22Rv1 (cell line): ENCODE results near the gene TMEM178B.

Experiments used
- ZFX ChIP-seq: fragments of 450-650 bp; IDR thresholded peaks from 2 replicates; pipeline ENCODE4 v1.6.1; 2017; ENCODE audit warnings: antibody characterized with exemption, borderline replicate concordance
- TF ChIP-seq, protein P1 (sequence below): fragments of 450-650 bp; IDR thresholded peaks from 2 replicates; pipeline ENCODE4 v1.5.1; 2017; ENCODE audit warnings: mild to moderate bottlenecking

DNA sequence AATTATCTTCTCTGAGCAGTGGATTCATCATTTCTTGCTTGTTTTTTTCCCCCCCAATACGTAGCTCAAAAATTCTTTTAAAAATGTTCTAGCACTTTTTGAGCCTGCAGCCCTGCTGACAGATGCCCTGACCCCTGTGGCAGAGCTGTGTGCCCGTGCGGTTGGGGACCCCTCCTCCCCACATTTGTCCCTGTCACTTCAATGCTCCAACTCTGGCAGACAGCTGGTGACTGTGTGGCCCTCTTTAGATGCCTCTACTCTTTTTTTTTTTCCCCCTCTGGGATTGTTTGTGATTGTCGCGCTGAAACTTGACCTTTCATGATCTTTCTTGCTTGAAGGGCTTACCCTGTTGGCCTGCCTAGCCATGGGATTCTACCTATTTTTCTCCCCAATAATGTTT, 214.1 kb downstream of the TMEM178B start:
- TF ChIP-seq, protein P1, sequence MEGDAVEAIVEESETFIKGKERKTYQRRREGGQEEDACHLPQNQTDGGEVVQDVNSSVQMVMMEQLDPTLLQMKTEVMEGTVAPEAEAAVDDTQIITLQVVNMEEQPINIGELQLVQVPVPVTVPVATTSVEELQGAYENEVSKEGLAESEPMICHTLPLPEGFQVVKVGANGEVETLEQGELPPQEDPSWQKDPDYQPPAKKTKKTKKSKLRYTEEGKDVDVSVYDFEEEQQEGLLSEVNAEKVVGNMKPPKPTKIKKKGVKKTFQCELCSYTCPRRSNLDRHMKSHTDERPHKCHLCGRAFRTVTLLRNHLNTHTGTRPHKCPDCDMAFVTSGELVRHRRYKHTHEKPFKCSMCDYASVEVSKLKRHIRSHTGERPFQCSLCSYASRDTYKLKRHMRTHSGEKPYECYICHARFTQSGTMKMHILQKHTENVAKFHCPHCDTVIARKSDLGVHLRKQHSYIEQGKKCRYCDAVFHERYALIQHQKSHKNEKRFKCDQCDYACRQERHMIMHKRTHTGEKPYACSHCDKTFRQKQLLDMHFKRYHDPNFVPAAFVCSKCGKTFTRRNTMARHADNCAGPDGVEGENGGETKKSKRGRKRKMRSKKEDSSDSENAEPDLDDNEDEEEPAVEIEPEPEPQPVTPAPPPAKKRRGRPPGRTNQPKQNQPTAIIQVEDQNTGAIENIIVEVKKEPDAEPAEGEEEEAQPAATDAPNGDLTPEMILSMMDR: no peak
- no peak for TF ChIP-seq ZFX
